Right atrium auricular region (tissue), 2 donors: ENCODE measurements around the gene ETV6. TPM values are rescaled to one million over a fixed set of nuclear protein-coding genes. Genes with fewer than 3 reads are reported as not detected.

Experiments used
- DNase-seq: peaks from one replicate; pipeline ENCODE4 v3.0.0-alpha.2; 2019; ENCODE audit warnings: low spot score
- H3K27ac ChIP-seq, 2 donors: fragments of 200-600 bp; sonication (generic); 1 replicate in 1 of 2; 2 replicates in 1 of 2; pipeline ENCODE4 v1.5.1; 2016 to 2019
- H3K27me3 ChIP-seq, 2 donors: fragments of 200-600 bp; sonication (generic); one replicate each; pipeline versions ENCODE4 v1.5.1 to v1.6.0; 2017 to 2019
- H3K36me3 ChIP-seq: fragments of 200-600 bp; sonication (generic); one replicate; pipeline ENCODE4 v1.5.1; 2016
- H3K4me1 ChIP-seq, 2 donors: fragments of 200-600 bp; sonication (generic); one replicate each; pipeline versions ENCODE4 v1.5.1 to v1.6.0; 2017 to 2019
- H3K4me3 ChIP-seq, 2 donors: fragments of 200-600 bp; sonication (generic); 1 replicate in 1 of 2; 2 replicates in 1 of 2; pipeline ENCODE4 v1.5.1; 2017 to 2019; ENCODE audit warnings: mild to moderate bottlenecking in 1 of 2, moderate library complexity in 1 of 2
- H3K9me3 ChIP-seq, 2 donors: fragments of 200-600 bp; sonication (generic); one replicate each; pipeline ENCODE4 v1.5.1; 2019
- total RNA-seq, 2 donors: library from RNA; depleted of rRNA; stranded (reverse); fragments of >200 nt; gene quantifications; one replicate each; pipeline ENCODE4 v1.1.0, GENCODE V29; 2016
- TF ChIP-seq, protein P1 (sequence below), 2 donors: fragments of 200-600 bp; sonication (generic); IDR thresholded peaks; one replicate each; pipeline ENCODE4 v1.5.1; 2019; ENCODE audit warnings: antibody characterized with exemption in 2 of 2

The ETV6 gene
- total RNA-seq, 2 donors from 2014 or later: 6.7 TPM

GRCh38 chr12:11731042-11731357 lies 81.5 kb downstream of the ETV6 start:
- H3K4me3 ChIP-seq: no peak overlapping the region
- no peaks in the 10 kb centered on the region for H3K27me3 ChIP-seq
- TF ChIP-seq, protein P1, sequence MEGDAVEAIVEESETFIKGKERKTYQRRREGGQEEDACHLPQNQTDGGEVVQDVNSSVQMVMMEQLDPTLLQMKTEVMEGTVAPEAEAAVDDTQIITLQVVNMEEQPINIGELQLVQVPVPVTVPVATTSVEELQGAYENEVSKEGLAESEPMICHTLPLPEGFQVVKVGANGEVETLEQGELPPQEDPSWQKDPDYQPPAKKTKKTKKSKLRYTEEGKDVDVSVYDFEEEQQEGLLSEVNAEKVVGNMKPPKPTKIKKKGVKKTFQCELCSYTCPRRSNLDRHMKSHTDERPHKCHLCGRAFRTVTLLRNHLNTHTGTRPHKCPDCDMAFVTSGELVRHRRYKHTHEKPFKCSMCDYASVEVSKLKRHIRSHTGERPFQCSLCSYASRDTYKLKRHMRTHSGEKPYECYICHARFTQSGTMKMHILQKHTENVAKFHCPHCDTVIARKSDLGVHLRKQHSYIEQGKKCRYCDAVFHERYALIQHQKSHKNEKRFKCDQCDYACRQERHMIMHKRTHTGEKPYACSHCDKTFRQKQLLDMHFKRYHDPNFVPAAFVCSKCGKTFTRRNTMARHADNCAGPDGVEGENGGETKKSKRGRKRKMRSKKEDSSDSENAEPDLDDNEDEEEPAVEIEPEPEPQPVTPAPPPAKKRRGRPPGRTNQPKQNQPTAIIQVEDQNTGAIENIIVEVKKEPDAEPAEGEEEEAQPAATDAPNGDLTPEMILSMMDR (IDR thresholded peaks at IDR 0.05): no peak
- H3K36me3 ChIP-seq: no peaks in the 10 kb centered on the region
- no peak overlapping the region for H3K27ac ChIP-seq
- no peaks in the 10 kb centered on the region for H3K4me1 ChIP-seq
- no peaks in the 10 kb centered on the region for H3K9me3 ChIP-seq
- no peak for DNase-seq

DNA sequence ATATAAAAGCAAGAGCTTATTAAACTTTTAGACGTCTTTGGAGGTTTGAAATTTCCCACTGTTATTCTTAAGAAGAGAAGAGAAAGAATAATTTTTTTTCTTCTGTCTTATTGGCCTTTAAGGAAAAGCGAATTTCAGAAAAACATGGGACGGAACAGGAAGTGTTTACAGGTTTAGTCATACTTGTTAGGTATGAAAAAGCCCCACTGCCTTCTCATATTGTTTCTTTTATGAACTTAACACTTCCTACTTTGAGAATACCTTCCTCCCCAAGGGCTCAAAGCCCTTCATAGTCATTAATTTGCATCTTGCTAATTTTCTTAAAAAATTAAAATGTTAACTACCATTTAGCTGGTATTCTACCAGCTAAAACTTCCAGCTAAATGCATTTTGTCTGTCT lies 82.0 kb downstream of the ETV6 start:
- Histone ChIP-seq H3K36me3 (no peaks in the 10 kb centered on the region), H3K4me1 (no peaks in the 10 kb centered on the region), H3K9me3 (no peaks in the 10 kb centered on the region), H3K4me3 (no peak overlapping the region), H3K27me3 (no peaks in the 10 kb centered on the region), H3K27ac (no peak overlapping the region)
- TF ChIP-seq, protein P1 (IDR thresholded peaks at IDR 0.05): no peak
- DNase-seq: no peak

DNA sequence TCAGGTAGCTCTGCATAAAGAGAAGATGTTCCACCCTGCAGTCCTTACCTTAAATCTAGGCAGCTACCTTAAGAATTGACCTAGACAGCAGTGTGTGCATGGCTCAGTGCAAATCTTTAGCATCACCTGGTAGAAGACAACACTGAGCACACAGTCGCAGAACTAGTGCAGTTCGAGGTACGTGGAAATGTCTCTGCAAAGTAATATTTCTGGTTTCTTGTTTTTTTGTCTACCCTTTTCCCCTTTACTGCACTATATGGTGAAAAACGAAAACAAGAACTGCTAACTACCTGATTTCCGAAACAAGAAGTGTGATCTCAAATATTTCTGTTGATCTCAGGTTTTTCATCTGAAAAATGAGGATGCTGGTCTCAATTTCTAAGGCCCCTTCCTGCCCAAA lies 82.5 kb downstream of the ETV6 start:
- Histone ChIP-seq H3K27me3 (no peaks in the 10 kb centered on the region), H3K27ac (no peak overlapping the region), H3K4me3 (no peak overlapping the region), H3K36me3 (no peaks in the 10 kb centered on the region), H3K9me3 (no peaks in the 10 kb centered on the region), H3K4me1 (no peaks in the 10 kb centered on the region)
- no peak for DNase-seq
- TF ChIP-seq, protein P1 (IDR thresholded peaks at IDR 0.05): no peak

DNA sequence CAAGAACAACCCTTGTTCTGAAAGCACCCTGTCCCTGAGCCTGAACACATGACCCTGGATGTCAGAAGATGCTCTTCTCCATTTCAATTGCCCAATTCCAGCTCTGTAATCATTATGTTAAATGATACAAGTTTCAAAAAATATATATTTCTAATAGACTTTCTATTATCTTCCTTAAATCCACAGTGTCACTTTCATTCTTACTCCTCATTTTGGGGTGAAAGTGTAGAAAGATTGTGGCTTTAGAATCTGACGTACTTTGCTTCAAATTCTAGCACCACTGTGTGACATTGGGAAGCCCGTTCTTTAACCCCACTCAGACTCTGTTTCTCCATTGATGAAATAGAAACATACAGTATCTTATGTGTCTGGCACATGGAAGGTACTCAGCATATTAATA lies 83.2 kb downstream of the ETV6 start:
- Histone ChIP-seq H3K4me1 (no peaks in the 10 kb centered on the region), H3K27ac (no peak overlapping the region)

DNA sequence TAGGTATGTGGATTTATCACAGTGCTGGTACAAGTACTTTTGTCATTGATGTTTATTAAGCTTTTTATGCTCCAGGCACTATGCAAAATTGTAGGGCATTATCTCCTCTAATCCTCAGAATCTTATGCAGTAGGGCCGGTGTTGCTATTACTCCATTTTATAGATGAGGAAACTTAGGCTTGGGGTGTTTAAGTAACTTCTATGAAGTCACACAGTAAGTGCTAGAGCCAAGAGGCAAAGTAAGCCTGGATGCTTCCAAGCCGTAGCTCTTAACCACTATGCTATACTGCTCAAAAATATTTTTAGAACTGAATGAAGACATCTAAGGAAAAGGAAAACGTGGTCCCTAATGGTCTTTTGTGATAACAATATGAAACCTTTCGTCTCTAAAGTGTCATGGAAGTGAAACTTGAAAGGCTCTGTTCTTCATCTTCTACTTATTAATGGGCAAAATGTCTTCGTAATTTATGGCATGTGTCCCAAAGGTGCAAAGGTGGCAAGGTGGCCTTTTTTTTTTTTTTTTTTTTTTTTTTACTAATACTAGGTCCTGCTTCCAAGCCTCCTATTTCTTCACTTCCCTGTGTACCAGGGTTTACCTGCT lies 85.2 kb downstream of the ETV6 start:
- Histone ChIP-seq H3K27ac (no peak overlapping the region), H3K36me3 (no peaks in the 10 kb centered on the region), H3K27me3 (no peaks in the 10 kb centered on the region), H3K4me3 (no peak overlapping the region), H3K9me3 (no peaks in the 10 kb centered on the region), H3K4me1 (no peaks in the 10 kb centered on the region)
- DNase-seq: no peak
- TF ChIP-seq, protein P1 (IDR thresholded peaks at IDR 0.05): no peak

More for the DNA sequence above, 83.2 kb downstream of the ETV6 start:
- Histone ChIP-seq H3K9me3 (no peaks in the 10 kb centered on the region), H3K4me3 (no peak overlapping the region), H3K27me3 (no peaks in the 10 kb centered on the region), H3K36me3 (no peaks in the 10 kb centered on the region)
- DNase-seq: no peak
- TF ChIP-seq, protein P1 (IDR thresholded peaks at IDR 0.05): no peak

DNA sequence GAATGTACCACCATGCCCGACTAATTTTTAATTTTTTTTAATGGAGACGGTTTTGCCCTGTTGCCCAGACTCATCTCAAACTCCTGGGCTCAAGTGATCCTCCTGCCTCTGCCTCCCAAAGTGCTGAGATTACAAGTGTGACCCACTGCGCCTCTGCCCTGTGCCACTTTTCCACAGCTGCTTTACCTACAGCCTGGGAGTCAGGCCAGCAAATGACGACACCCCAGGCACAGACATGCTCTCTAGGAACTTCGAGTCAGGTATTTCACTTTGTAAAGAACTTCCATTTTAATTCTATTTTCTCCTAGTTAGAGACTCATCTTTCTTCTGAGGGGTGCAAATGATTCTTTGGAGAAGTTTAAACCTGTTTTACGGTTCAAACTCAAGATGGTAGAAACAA lies 89.0 kb downstream of the ETV6 start:
- Histone ChIP-seq H3K27ac (no peak overlapping the region), H3K4me3 (no peak overlapping the region), H3K4me1 (no peaks in the 10 kb centered on the region), H3K9me3 (no peaks in the 10 kb centered on the region), H3K36me3 (no peaks in the 10 kb centered on the region), H3K27me3 (no peaks in the 10 kb centered on the region)
- TF ChIP-seq, protein P1 (IDR thresholded peaks at IDR 0.05): no peak
- no peak for DNase-seq
